CD4-positive, CD25-positive, alpha-beta regulatory T cell (primary cell): ENCODE results near the gene PDPK1. TPM values are rescaled to one million over a fixed set of nuclear protein-coding genes. Genes with fewer than 3 reads are reported as not detected.
"Not testable (repeated sequence)": the region's sequence is repeated elsewhere in the genome, so short reads cannot be mapped to it uniquely, and the experiment has no call there.

Experiments used
- ATAC-seq, 2 donors: fragments of 150-1000 bp; cut with Tn5 transposase; one replicate each; pipeline ENCODE4 v1.10.0; 2021; ENCODE audit warnings: low read depth in 2 of 2, moderate number of reproducible peaks in 2 of 2, moderate library complexity in 1 of 2
- DNase-seq, 3 donors: peaks; one replicate each; pipeline versions ENCODE4 v3.0.0 to v3.0.0-alpha.2; 2012 to 2022; ENCODE audit warnings: mixed read lengths in 1 of 3
- H3K27ac ChIP-seq: one replicate; pipeline ENCODE4 v1.7.0; 2013; ENCODE audit warnings: mild to moderate bottlenecking, low read length; ENCODE audit not compliant: insufficient read depth, poor library complexity, severe bottlenecking
- H3K27me3 ChIP-seq: one replicate; pipeline ENCODE4 v1.7.0; 2013; ENCODE audit warnings: low read length; ENCODE audit not compliant: control insufficient read depth, insufficient read depth
- H3K36me3 ChIP-seq: one replicate; pipeline ENCODE4 v1.7.0; 2013; ENCODE audit warnings: mild to moderate bottlenecking, low read length, moderate library complexity; ENCODE audit not compliant: control insufficient read depth, insufficient read depth
- H3K4me1 ChIP-seq: 2 replicates; pipeline ENCODE4 v1.7.0; 2013; ENCODE audit warnings: mild to moderate bottlenecking, low read length; ENCODE audit not compliant: insufficient read depth, control insufficient read depth, poor library complexity, severe bottlenecking
- H3K4me3 ChIP-seq: one replicate; pipeline ENCODE4 v1.7.0; 2013; ENCODE audit warnings: low read depth, mild to moderate bottlenecking, low read length, moderate library complexity
- H3K9me3 ChIP-seq, 2 experiments: 1 replicate in 1 of 2; 2 replicates in 1 of 2; pipeline ENCODE4 v1.7.0; 2013; ENCODE audit warnings: low read length in 2 of 2, mild to moderate bottlenecking in 1 of 2, moderate library complexity in 1 of 2; ENCODE audit not compliant: control insufficient read depth in 2 of 2
- H3K27ac Mint-ChIP-seq, 3 donors: one replicate each; pipeline ENCODE4 v1.8.0; 2020 to 2022; ENCODE audit warnings: mild to moderate bottlenecking in 3 of 3, mixed read lengths in 3 of 3, moderate library complexity in 2 of 3
- H3K27me3 Mint-ChIP-seq: one replicate; pipeline ENCODE4 v1.8.0; 2022; ENCODE audit warnings: mild to moderate bottlenecking, mixed read lengths
- H3K36me3 Mint-ChIP-seq: one replicate; pipeline ENCODE4 v1.8.0; 2020; ENCODE audit warnings: mixed read lengths
- H3K4me1 Mint-ChIP-seq, 4 donors: one replicate each; pipeline ENCODE4 v1.8.0; 2020 to 2022; ENCODE audit warnings: mixed read lengths in 4 of 4, mild to moderate bottlenecking in 1 of 4
- H3K4me3 Mint-ChIP-seq, 4 donors: one replicate each; pipeline ENCODE4 v1.8.0; 2020 to 2022; ENCODE audit warnings: mild to moderate bottlenecking in 4 of 4, mixed read lengths in 4 of 4, moderate library complexity in 3 of 4
- H3K9me3 Mint-ChIP-seq, 7 donors: one replicate each; pipeline ENCODE4 v1.8.0; 2020 to 2022; ENCODE audit warnings: mixed read lengths in 7 of 7, mild to moderate bottlenecking in 3 of 7, moderate library complexity in 2 of 7
- polyA plus RNA-seq, 4 donors: library from polyadenylated mRNA; unstranded; fragments of 300-500 nt; fragmentation: Illumina TruSeq; gene quantifications; one replicate each; pipeline ENCODE4 v1.2.3, GENCODE V29; 2021
- total RNA-seq: library from RNA; stranded (reverse); gene quantifications from one replicate; pipeline ENCODE4 v1.2.3, GENCODE V29; 2022

Gene PDPK1
- total and polyA plus RNA-seq, 5 donors from 2014 or later: 28.0 to 57.4 (median 30.5) TPM

DNA sequence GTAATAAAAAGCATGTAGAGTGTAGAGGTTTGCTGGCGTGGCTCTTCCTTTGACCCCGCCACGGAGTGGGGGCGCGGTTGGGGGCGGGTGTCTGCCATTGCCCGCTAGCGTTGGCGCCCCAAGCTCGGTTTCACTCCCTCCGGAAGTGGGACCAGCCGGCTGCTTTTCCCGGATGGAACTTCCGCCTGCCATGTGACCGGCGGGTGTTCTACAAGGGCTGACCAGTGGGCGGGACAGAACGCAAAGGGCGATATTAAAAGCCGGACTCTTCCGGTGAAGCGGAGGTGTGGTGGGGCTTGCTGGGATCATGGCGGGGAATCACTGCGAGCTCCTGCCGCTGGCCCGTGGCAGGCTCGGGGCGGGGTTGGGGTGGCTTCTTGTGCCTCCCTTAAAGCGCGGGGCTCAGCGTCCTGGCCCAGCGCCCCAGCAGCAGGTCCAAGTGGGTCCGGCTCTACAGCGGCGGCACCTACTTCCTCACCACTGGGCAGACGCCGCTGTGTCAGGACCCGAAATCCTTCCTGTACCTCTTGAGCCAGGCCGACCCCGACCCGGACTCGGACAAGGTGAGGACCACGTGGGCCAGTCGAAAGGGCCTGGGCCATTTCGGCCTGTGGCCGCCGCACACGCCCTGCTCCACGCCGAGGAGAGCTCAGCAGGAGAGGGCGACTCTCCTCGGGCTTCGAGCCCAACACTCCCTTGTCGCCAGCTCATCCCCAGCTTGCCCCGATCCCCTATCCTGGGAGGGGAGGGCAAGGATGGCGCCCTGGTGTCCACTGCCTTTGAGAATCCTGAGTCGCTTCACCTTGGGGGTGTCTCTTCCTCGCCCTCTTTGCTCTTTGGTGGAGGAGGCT lies 65.6 kb downstream of the PDPK1 start:
- Mint-ChIP-seq H3K4me3 (peak overlapping the region; percentile 97 to 99 (median 97)), H3K36me3 (no peaks in the 10 kb centered on the region), H3K27ac (peak overlapping the region; percentile 96 to 98 (median 97)), H3K27me3 (no peaks in the 10 kb centered on the region), H3K4me1 (peaks cover 0 to 33% (median 10%) of the 10 kb centered on the region in 4 donors), H3K9me3 (no peaks in the 10 kb centered on the region)
- Histone ChIP-seq H3K27ac (peak overlapping the region; percentile 60), H3K27me3 (no peaks in the 10 kb centered on the region), H3K9me3 (no peaks in the 10 kb centered on the region), H3K36me3 (peaks cover 7% of the 10 kb centered on the region), H3K4me1 (peaks cover 3% of the 10 kb centered on the region), H3K4me3 (peak overlapping the region; percentile 73)
- peak; percentile 46 to 84 (median 60) for DNase-seq
- peak; percentile 67 to 74 for ATAC-seq

- DNase-seq, H3K9me3 Mint-ChIP-seq, H3K36me3 ChIP-seq, H3K36me3 Mint-ChIP-seq, H3K4me1 ChIP-seq, H3K27me3 Mint-ChIP-seq, H3K27me3 ChIP-seq, H3K9me3 ChIP-seq: not testable (repeated sequence)
- peak; percentile 12 to 18 for ATAC-seq
- H3K4me3 Mint-ChIP-seq: peak overlapping the region; percentile 97 to 99 (median 97)
- peak overlapping the region; percentile 96 to 98 (median 97) for H3K27ac Mint-ChIP-seq
- Histone ChIP-seq H3K4me3 (peak overlapping the region; percentile 73), H3K27ac (peak overlapping the region; percentile 60)
- peaks cover 0 to 33% (median 10%) of the 10 kb centered on the region in 4 donors for H3K4me1 Mint-ChIP-seq
Observed at GRCh38 chr16:2604016-2604369, 66.2 kb downstream of the PDPK1 start.

DNA sequence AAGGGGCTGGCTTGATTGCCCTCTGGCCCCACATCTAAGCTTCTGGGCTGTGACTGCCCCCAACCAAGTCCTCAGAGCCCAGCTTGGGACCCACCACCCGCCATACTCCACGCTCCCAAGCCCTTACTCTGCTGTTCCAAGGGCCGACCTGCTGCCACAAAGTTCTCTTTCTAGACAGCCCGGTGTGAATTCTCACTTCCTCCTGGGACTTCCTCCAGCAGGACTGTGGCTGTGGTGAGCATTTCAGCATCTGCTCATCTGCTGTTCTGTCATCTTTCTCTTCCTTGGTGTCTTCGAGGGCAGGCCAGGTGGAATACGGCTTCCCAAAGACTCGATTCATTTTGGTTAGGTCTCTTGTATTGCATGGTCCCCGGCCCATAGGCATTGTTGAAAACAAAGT lies 69.0 kb downstream of the PDPK1 start:
- H3K27me3 Mint-ChIP-seq, H3K4me3 Mint-ChIP-seq, H3K4me1 ChIP-seq, ATAC-seq, H3K27ac Mint-ChIP-seq, H3K9me3 Mint-ChIP-seq, H3K27me3 ChIP-seq, H3K9me3 ChIP-seq, H3K36me3 ChIP-seq, H3K36me3 Mint-ChIP-seq, DNase-seq, H3K27ac ChIP-seq, H3K4me3 ChIP-seq: not testable (repeated sequence)
- peaks cover 0 to 33% (median 11%) of the 10 kb centered on the region in 4 donors for H3K4me1 Mint-ChIP-seq

- H3K4me1 ChIP-seq, H3K9me3 Mint-ChIP-seq, ATAC-seq, H3K27me3 Mint-ChIP-seq, H3K36me3 Mint-ChIP-seq, H3K9me3 ChIP-seq, H3K27ac ChIP-seq, DNase-seq, H3K27me3 ChIP-seq, H3K27ac Mint-ChIP-seq, H3K36me3 ChIP-seq, H3K4me3 ChIP-seq, H3K4me3 Mint-ChIP-seq: not testable (repeated sequence)
- peaks cover 0 to 15% (median 9%) of the 10 kb centered on the region in 4 donors for H3K4me1 Mint-ChIP-seq
Observed at GRCh38 chr16:2609345-2609744, 71.5 kb downstream of the PDPK1 start.

GRCh38 chr16:2609827-2610470 lies 72.1 kb downstream of the PDPK1 start:
- DNase-seq (no peak), ATAC-seq (no peak)
- H3K36me3 Mint-ChIP-seq: peaks cover 10% of the 10 kb centered on the region
- H3K4me1 Mint-ChIP-seq: peaks cover 0 to 15% (median 9%) of the 10 kb centered on the region in 4 donors
- no peaks in the 10 kb centered on the region for H3K9me3 ChIP-seq
- no peaks in the 10 kb centered on the region for H3K27me3 Mint-ChIP-seq
- peaks cover 7% of the 10 kb centered on the region for H3K36me3 ChIP-seq
- H3K4me3 ChIP-seq: no peak overlapping the region
- no peaks in the 10 kb centered on the region for H3K27me3 ChIP-seq
- no peak overlapping the region for H3K4me3 Mint-ChIP-seq
- H3K9me3 Mint-ChIP-seq: no peaks in the 10 kb centered on the region
- H3K4me1 ChIP-seq: no peaks in the 10 kb centered on the region
- peak overlapping the region in 1 of 3 donors; percentile 46 for H3K27ac Mint-ChIP-seq
- H3K27ac ChIP-seq: no peak overlapping the region

DNA sequence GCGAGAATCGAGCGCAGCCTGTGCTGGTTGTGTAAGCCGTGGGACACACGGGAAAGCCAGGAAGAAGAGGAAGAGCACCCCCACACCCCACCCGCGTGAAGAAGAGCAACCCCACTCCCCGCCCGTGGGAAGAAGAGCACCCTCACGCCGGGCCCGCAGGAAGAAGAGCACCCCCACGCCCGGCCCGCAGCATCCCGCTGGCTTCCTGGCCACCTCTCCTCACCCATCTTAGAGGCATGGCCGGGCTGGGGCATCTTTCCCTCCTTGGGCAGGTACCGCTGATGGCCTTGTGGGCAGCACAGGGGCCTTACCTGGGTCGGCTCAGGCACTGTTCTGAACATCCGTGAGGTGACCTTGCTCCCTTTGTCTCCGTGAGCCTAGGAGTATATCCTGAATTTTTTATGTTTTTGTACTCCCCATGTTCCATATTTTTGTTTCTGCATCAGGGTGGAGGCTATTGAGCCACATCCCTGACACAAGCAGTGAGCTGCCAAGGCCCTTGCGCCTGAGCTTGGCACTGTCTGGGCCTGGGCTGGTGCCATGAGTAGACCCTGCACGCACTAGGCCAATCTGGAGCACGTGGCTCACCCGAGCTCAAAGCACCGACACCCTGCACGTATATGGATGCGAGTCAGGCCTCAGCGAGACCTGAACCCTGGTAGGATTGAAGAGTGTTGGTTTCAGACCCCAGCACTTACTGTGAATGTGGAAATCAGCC lies 73.1 kb downstream of the PDPK1 start:
- peaks cover 7% of the 10 kb centered on the region for H3K36me3 ChIP-seq
- no peaks in the 10 kb centered on the region for H3K9me3 Mint-ChIP-seq
- ATAC-seq: no peak
- no peaks in the 10 kb centered on the region for H3K27me3 Mint-ChIP-seq
- H3K4me1 ChIP-seq: no peaks in the 10 kb centered on the region
- H3K36me3 Mint-ChIP-seq: peaks cover 13% of the 10 kb centered on the region
- no peak overlapping the region for H3K27ac ChIP-seq
- H3K27me3 ChIP-seq: no peaks in the 10 kb centered on the region
- no peak for DNase-seq
- H3K4me3 Mint-ChIP-seq: no peak overlapping the region
- H3K27ac Mint-ChIP-seq: no peak overlapping the region
- no peak overlapping the region for H3K4me3 ChIP-seq
- H3K9me3 ChIP-seq: no peaks in the 10 kb centered on the region
- H3K4me1 Mint-ChIP-seq: peaks cover 0 to 9% (median 4%) of the 10 kb centered on the region in 4 donors

DNA sequence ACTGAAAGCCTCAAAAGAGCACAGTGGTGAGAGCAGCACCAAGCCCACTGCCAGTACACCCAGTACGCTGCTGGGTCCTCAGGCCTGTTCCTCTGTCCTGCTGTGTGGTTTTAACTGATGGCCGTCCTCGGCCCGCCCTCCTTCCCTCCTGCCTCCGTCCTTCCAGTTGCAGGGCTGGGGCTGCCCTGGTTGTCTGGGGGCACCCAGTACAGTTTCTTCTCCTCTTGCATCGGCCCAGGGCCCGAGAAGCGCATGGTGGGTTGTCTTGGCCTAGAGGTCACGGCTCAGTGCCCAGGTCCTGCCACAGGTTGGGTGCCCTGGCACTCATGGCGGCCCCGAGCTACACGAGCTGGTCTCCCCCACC lies 73.7 kb downstream of the PDPK1 start:
- no peaks in the 10 kb centered on the region for H3K27me3 Mint-ChIP-seq
- no peak overlapping the region for H3K4me3 Mint-ChIP-seq
- DNase-seq (no peak), ATAC-seq (no peak)
- Histone ChIP-seq H3K4me1 (no peaks in the 10 kb centered on the region), H3K9me3 (no peaks in the 10 kb centered on the region), H3K36me3 (peaks cover 7% of the 10 kb centered on the region), H3K4me3 (no peak overlapping the region), H3K27ac (no peak overlapping the region), H3K27me3 (no peaks in the 10 kb centered on the region)
- H3K27ac Mint-ChIP-seq: no peak overlapping the region
- peaks cover 0 to 9% (median 4%) of the 10 kb centered on the region in 4 donors for H3K4me1 Mint-ChIP-seq
- H3K9me3 Mint-ChIP-seq: no peaks in the 10 kb centered on the region
- H3K36me3 Mint-ChIP-seq: peaks cover 13% of the 10 kb centered on the region
